ENCODE measurements around the gene EPHA3. TPM values are rescaled to one million over a fixed set of nuclear protein-coding genes. Genes with fewer than 3 reads are reported as not detected.

The EPHA3 gene
- total RNA-seq, 1 experiment from 2014 or later: 0.74 TPM

DNA sequence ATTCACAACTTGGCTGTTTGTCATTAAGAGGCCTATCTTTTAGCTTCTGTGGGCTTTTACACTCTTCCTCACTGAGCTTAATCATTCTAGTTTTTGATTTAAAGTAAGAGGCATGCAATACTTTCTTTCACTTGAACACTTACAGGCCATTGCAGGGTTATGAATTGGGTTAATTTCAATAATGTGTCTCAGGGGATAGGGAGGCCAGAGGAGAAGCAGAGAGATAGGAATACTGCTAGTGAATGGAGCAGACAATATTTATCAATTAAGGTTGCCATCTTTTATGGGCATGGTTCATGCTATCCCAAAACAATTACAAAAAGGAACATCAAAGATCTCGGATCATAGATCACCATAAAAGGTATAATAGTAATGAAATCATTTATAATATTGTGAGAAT, 189.8 kb downstream of the EPHA3 start:
- H3K27me3 Mint-ChIP-seq (ENCODE audit: low read depth): no peaks in the 10 kb centered on the region
- no peak overlapping the region for H3K4me3 Mint-ChIP-seq
- H3K9me3 Mint-ChIP-seq: peaks cover 13% of the 10 kb centered on the region
- no peaks in the 10 kb centered on the region for H3K4me1 Mint-ChIP-seq
- DNase-seq (ENCODE audit: low spot score) (no peak), ATAC-seq (no peak)
- ChIA-PET POLR2A (no interaction called here), CTCF (no interaction called here)
- peaks cover 6% of the 10 kb centered on the region; the same call in 1 of the 2 replicates for H3K36me3 Mint-ChIP-seq
- H3K27ac Mint-ChIP-seq: no peak overlapping the region
- TF ChIP-seq, protein P1, sequence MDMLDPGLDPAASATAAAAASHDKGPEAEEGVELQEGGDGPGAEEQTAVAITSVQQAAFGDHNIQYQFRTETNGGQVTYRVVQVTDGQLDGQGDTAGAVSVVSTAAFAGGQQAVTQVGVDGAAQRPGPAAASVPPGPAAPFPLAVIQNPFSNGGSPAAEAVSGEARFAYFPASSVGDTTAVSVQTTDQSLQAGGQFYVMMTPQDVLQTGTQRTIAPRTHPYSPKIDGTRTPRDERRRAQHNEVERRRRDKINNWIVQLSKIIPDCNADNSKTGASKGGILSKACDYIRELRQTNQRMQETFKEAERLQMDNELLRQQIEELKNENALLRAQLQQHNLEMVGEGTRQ (CRISPR knock-in tag; IDR thresholded peaks at IDR 0.05): no peak
- TF ChIP-seq HMGA2 (CRISPR knock-in tag; IDR thresholded peaks at IDR 0.05) (no peak), NR2C2 (CRISPR knock-in tag; IDR thresholded peaks at IDR 0.05) (no peak), ZNF121 (CRISPR knock-in tag; IDR thresholded peaks at IDR 0.05) (no peak), CBFB (CRISPR knock-in tag; IDR thresholded peaks at IDR 0.05; ENCODE audit: low read depth) (no peak), ZNF317 (CRISPR knock-in tag; IDR thresholded peaks at IDR 0.05; ENCODE audit: borderline replicate concordance, low read depth) (no peak), ETV6 (CRISPR knock-in tag; IDR thresholded peaks at IDR 0.05) (no peak), CREM (CRISPR knock-in tag; IDR thresholded peaks at IDR 0.05) (no peak), NFATC4 (CRISPR knock-in tag; IDR thresholded peaks at IDR 0.05) (no peak), SOX15 (CRISPR knock-in tag; IDR thresholded peaks at IDR 0.05) (no peak), ZNF396 (CRISPR knock-in tag; IDR thresholded peaks at IDR 0.05; ENCODE audit: borderline replicate concordance) (no peak), ARID4B (CRISPR knock-in tag; IDR thresholded peaks at IDR 0.05; ENCODE audit: borderline replicate concordance) (no peak), ZNF416 (CRISPR knock-in tag; IDR thresholded peaks at IDR 0.05) (no peak)
- TF ChIP-seq, protein P2, sequence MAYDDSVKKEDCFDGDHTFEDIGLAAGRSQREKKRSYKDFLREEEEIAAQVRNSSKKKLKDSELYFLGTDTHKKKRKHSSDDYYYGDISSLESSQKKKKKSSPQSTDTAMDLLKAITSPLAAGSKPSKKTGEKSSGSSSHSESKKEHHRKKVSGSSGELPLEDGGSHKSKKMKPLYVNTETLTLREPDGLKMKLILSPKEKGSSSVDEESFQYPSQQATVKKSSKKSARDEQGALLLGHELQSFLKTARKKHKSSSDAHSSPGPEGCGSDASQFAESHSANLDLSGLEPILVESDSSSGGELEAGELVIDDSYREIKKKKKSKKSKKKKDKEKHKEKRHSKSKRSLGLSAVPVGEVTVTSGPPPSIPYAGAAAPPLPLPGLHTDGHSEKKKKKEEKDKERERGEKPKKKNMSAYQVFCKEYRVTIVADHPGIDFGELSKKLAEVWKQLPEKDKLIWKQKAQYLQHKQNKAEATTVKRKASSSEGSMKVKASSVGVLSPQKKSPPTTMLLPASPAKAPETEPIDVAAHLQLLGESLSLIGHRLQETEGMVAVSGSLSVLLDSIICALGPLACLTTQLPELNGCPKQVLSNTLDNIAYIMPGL (CRISPR knock-in tag; IDR thresholded peaks at IDR 0.05): no peak

DNA sequence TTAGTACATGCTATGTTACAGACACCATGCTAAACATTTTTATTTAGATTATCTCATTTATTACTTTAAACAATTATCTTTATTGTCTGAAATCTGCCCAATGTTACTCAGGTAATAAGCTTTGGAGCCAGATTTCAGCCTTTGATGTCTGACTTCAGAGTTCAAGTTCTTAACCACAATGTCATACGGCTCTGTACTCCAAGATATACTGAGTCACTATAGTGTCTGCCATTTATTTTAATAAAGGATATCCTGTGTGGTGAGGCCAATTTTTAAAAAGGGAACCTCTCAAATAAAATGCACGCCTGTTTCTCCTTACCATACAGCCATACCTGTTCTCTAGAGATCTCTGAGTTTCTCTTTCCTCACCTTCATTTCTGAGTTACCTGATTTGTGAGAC, 193.1 kb downstream of the EPHA3 start:
- no peak overlapping the region for H3K4me3 Mint-ChIP-seq
- no peak for ATAC-seq
- POLR2A ChIA-PET: no interaction called here
- no peaks in the 10 kb centered on the region for H3K9me3 Mint-ChIP-seq
- no peaks in the 10 kb centered on the region for H3K4me1 Mint-ChIP-seq
- H3K27ac Mint-ChIP-seq: no peak overlapping the region
- CTCF ChIA-PET: no interaction called here
- no peak for TF ChIP-seq ZNF138 (CRISPR knock-in tag; conservative IDR thresholded peaks at IDR 0.05)
- no peak for TF ChIP-seq E2F1 (CRISPR knock-in tag; IDR thresholded peaks at IDR 0.05)
- TF ChIP-seq ZNF263 (CRISPR knock-in tag; IDR thresholded peaks at IDR 0.05; ENCODE audit: low read depth): no peak
- no peak for TF ChIP-seq KAT7 (CRISPR knock-in tag; IDR thresholded peaks at IDR 0.05; ENCODE audit: borderline replicate concordance)
- no peak for TF ChIP-seq ELF4 (CRISPR knock-in tag; IDR thresholded peaks at IDR 0.05; ENCODE audit: low read depth)
- TF ChIP-seq CTCF (IDR thresholded peaks at IDR 0.05): no peak
- no peak for TF ChIP-seq FOXP1 (CRISPR knock-in tag; IDR thresholded peaks at IDR 0.05; ENCODE audit: borderline replicate concordance)
- no peaks in the 10 kb centered on the region for H3K36me3 Mint-ChIP-seq
- DNase-seq (ENCODE audit: low spot score): no peak
- H3K27me3 Mint-ChIP-seq (ENCODE audit: low read depth): no peaks in the 10 kb centered on the region

Measured in WTC11 (cell line).